GM04504 (cell line): Measurements from ENCODE around the gene SCN2A.
A peak's percentile ranks its signal among the peaks of the same experiment; 100 is the strongest.
"Not testable (repeated sequence)": the region's sequence is repeated elsewhere in the genome, so short reads cannot be mapped to it uniquely, and the experiment has no call there.

Experiments
- DNase-seq: peaks from one replicate; pipeline ENCODE4 v3.0.0-alpha.2; 2012; ENCODE audit warnings: low read depth

The SCN2A gene

GRCh38 chr2:165253178-165253577 is 14.0 kb downstream of the SCN2A start:
- no peak for DNase-seq

DNA sequence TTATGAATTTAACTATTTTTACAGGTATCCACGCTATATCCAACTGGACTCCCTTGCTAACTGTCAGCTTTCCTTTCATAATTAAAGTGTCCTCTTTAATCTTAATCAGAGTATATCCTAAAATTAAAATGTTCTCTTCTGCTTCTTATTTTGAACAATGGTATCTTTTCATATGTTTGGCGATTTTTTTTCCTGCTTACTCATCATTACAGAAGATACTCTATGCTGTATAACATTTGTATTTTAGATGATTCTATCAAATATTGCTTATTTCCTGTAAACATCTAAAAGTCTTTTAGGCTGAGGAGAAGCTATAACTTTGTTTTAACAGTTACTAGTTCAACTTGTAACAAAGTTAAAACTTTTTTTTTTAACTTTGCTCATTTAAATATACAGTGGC is 17.4 kb downstream of the SCN2A start:
- DNase-seq = no peak

DNA sequence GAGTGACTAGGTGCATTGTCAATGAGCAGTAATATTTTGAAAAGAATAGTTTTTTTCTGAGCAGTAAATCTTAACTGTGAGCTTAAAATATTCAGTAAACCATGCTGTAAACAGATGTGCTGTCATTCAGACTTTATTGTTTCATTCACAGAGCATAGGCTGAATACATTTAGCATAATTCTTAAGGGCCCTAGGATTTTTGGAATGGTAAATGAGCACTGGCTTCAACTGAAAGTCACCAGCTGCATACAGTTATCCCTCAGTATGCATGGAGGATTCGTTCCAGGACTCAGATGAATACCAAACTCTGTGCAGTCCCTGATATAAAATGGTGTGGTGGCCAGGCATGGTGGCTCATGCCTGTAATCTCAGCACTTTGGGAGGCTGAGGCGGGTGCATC is 21.1 kb downstream of the SCN2A start:
- not testable (repeated sequence) for DNase-seq

GRCh38 chr2:165268754-165269153 is 29.5 kb downstream of the SCN2A start:
- no peak for DNase-seq

DNA sequence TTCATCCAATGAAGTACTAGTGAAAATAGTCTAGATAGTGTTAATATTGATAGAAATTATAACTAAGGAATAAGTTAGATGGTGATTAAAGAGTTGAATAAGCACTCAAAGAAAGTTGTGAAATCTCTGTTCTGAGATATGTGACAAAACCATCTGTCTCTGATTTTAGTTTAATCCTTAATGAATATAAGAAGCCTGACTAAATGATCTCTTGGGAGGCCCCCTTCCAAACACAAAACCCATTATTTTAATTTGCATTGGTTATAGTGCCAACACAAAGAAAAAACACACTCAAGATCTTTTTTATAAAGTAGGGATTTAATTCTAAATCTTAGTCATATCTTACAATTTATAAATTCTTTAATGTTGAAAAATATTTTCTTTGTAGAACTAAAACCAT is 34.0 kb downstream of the SCN2A start:
- DNase-seq = no peak

DNA sequence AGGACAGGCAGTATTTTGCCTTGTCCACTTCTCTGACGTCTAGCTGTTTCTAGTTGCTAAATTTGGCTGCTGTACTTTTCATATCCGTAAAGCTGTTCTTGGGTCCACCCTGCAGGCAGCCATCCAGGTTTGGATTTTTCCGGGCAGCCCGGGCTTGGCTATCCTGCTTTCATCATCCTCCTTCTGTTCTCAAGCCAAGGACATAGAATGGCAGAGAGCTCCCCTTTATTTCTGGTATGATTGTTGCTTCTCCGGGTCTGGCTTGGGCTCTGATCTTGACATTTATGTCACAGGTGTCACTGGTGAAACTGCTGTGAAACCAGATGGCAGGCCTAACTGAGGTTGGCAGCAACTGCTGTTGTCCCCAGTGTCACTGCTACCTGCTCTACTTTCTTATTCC is 35.5 kb downstream of the SCN2A start:
- no peak for DNase-seq

DNA sequence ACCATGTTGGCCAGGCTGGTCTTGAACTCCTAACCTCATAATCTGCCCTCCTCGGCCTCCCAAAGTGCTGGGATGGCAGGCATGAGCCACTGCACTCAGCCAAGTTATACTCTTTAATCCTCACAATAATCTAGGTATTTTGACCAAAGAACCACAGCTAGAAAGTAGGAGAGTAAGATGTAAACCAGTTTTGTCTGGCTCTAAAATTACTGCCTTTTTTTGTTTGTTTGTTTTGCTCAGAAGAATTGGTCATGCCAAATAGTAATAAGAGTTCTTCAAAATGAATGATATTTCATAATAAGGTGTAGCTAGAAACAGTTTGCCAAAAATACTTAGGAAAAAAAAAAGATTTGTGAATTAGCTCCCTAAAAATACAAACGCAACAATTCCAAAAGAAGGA is 36.7 kb downstream of the SCN2A start:
- DNase-seq = no peak

DNA sequence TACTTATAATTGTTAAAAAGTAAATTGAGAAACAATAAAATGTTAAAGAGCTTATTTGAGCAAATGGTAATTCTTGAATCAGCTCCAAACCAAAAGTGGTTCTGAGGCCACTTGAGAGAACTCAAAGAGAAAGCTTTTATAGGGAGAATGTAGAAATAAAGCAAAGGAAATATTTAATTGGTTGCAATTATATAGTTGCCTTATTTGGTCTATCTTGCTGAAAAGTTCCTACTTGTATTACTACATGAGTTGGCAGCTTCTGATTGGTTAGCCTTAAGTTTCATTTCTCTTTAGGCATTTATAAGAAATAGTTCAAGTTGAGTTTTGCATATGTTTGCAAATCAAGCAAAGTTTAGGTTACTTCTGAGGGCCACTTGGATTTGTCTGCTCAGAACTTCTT is 38.1 kb downstream of the SCN2A start:
- no peak for DNase-seq

DNA sequence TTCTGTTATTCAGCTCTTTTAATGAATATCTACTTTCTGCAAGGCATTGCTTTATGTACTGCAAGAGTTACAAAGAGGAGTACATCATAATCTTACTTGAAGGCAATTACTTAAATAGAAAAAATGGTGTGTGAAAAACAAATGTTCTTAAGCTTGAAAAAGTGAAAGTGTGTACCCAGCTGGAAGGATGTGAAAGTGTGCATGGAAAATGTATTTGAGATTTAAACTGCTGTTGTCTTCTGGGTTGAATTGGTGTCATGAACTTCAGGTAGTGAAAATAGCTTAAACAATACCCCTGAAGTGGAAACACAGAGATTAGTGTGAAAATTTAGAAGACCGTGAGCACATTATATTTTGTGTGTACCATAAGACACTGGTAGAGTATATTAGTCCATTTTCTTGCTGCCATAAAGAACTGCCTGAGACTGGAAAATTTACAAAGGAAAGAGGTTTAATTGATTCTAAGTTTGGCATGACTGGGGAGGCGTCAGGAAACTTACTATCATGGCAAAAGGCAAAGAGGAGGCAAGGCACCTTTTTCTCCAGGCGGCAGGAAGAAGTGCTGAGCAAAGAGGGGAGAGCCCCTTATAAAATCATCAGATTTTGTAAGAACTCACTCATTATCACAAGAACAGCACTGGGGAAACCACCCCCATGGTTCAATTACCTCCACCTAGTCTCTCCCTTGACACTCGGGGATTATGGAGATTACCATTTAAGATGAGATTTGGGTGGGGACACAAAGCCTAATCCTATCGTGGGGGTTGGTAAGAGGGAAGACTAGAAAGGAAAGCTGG is 38.8 kb downstream of the SCN2A start:
- DNase-seq = no peak

DNA sequence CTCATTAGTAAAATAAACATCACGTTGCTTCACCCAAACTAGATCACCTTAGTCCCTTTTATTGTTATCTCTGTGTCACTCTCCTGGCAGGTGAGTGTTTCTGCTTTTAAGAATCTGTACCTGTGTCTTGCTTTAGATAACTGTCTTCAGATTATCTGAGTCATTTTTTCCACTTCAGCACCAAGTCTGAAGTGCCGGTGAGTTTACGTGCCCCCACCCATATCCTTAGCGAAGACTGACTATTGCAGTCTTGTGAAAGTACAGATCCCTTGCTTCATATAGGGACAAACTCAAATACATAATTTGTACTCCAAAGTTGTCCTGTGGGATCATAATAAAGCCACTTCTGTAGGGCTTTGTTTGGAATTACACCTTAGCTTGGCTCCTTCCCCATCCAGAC is 41.1 kb downstream of the SCN2A start:
- no peak for DNase-seq

DNA sequence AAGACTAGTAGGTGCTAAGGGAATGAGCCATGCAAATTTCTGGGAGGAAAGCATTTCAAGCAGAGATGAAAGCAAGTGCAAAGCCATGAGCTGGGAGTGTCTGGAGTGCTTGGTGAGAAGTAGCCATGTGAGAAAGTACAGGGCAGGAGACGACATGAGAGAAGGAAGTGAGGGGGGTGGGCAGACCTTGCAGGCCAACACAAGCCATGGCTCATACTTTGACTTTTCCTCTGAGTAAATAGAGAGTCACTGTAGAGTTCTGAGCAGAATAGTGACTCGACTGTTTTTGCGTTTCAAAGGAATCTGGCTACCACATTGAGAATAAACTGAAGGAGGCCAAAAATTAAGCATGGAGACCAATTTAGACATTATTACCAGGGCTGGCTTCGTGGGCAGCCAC is 42.2 kb downstream of the SCN2A start:
- DNase-seq = no peak

GRCh38 chr2:165283342-165283741 is 44.1 kb downstream of the SCN2A start:
- no peak for DNase-seq

DNA sequence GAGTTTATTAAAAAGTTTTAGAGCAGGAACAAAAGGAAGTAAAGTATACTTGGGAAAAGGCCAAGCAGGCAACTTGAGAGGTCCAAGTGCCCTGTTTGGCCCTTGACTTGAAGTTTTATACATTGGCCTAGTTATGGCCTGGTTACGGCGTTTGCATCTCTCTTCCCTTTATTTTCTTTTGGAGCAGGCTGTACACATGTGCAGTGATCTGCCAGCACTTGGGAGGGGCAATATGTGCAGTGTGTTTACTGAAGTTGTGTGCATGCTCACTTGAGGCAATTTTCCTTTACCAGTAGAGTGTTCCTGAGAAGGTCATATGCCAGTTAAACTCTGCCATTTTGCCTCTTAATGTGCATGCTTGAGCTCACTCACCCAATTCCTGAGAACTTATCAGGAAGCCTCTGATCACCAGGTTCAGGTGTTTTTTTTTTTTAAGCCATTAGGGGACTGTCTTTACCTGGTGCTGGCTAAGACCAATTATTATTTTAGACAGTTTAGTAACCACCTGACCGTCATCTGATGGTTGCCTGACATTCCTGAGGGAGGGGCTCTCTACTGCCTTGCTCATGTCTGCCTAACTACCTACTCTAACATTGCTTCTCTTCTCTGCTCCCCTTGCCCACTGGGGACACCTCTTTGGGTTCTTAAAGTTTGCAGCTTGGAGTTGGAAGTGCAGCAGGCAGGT is 48.0 kb downstream of the SCN2A start:
- DNase-seq = no peak

GRCh38 chr2:165289069-165289468 is 49.9 kb downstream of the SCN2A start:
- no peak for DNase-seq

DNA sequence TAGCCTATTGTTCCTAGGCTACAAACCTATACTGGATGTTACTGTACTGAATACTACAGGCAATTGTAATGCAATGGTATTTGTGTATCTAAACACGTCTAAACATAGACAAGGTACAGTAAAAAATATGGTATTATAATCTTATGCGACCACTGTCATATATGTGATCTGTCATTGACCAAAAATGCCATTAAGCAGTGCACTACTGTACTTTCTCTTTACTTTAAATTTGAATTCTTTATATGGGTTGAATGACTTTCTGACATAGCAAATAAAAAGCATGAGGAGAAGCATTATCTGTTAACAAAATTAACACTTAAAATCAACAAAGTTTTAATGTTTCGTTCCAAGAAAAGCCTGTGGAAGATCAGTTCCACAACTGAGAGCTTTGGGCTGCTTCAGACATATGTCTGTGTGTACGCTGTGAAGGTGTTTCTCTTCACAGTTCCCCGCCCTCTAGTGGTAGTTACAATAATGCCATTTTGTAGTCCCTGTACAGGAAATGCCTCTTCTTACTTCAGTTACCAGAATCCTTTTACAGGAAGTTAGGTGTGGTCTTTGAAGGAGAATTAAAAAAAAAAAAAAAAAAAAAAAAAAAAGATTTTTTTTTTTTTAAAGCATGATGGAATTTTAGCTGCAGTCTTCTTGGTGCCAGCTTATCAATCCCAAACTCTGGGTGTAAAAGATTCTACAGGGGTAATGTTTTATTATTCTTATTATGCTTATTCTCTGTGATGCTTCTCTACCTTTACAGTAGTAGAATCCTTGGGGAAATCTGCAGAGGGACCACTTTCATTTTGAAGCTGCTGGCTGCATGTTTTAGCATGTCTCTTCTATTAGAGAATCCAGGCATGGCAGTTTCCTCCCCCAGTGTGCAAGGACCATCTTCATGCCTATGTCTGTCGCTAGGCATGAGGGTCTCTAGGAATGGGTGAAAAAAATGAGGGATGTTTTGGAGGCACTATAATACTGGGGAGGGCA is 54.5 kb downstream of the SCN2A start:
- peak; percentile 71 for DNase-seq

DNA sequence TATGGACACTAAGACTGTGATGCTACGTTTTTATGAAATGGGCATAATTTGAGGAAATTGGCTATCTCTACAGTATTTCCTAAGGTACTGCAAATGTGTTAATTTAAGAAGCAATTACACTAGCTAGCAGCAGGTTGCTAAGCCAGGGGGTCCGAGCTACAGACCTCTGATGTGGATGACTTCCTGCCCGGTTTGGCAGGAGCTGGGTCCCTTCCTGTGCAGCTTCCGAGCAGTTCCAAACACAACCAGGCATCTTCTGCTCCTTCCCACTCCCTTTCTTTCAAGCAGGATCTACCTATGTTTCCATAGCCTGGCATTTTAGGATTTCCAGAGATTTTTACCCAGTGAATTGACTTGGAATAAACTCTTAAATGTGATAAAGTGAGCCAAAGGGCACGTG is 55.7 kb downstream of the SCN2A start:
- no peak for DNase-seq

- no peak for DNase-seq
Measured at GRCh38 chr2:165295643-165296042, 56.4 kb downstream of the SCN2A start.

DNA sequence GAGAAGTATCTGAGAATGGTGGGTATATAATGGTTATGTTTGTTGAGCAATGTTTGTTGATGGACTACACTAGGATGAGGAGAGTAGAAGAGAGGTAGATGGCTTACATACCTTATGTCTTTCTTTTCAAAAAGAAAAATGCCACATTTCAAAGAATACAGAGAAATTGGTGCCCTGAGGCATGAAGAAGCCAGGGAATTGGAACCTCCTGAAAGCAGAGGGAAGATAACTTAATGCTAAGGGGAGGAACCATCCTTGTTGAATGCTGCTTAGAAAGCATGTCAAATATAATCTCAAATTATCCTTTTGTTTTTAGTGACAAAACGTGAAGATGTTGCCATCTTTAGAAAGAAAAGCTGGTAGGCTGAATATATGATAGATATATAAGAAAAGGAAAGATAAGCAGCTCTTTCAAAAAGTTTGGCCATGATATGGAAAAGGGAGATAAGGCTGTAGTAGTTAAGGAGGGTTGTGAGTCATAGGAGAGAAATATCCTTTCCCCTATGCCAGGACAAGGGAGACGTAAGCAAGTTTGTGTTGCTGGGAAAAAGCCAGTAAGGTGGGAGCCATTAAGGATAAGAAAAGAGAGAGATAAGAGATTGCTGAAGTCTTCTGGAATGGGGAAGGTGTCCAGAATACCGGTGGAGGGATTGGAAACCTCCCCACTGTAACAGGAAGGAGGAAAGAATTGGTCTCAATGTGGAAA is 66.3 kb downstream of the SCN2A start:
- no peak for DNase-seq

GRCh38 chr2:165307317-165307716 is 68.1 kb downstream of the SCN2A start:
- no peak for DNase-seq

GRCh38 chr2:165311949-165312348 is 72.7 kb downstream of the SCN2A start:
- no peak for DNase-seq

DNA sequence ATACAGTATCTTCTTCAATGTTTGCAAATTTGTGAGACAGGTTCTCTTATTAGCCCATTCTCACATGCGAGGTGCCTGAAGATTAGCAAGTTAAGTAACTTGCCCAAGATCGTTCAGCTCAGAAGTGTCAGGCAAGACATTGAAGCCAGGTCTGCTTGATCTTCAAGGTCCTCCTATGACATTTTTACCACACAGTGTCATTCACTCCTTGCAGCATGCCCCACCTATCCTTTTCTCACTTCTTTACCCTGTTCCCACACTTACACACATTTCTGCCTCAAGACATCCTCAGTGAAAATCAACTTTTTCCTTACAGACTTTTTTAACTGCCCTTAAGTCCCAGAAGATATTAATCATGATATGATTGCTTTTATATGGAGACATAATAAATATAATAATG is 73.8 kb downstream of the SCN2A start:
- no peak for DNase-seq

- no peak for DNase-seq
Measured at GRCh38 chr2:165313509-165313908, 74.3 kb downstream of the SCN2A start.
